A673 (cell line): Measurements from ENCODE around the gene FHIP1A. TPM values are rescaled to one million over a fixed set of nuclear protein-coding genes. Genes with fewer than 3 reads are reported as not detected.
"Not testable (repeated sequence)": the region's sequence is repeated elsewhere in the genome, so short reads cannot be mapped to it uniquely, and the experiment has no call there.

Experiments used
- BruUV-seq: library from RNA; stranded (reverse); fragments of 400-500 nt; replicated peaks from 2 replicates; lab custom pipeline; 2021; lab: Mats Ljungman, UMichigan
- CTCF ChIA-PET: fragments of 300-600 bp; sonication (Branson Sonifier 250); formaldehyde crosslinking; loops from one replicate; lab custom pipeline; 2022; ENCODE audit warnings: antibody characterized with exemption; lab: Charles Lee
- POLR2A ChIA-PET: fragments of 300-600 bp; sonication (Branson Sonifier 250); formaldehyde crosslinking; loops from one replicate; lab custom pipeline; 2022; ENCODE audit warnings: antibody characterized with exemption; ENCODE audit not compliant: low non-redundant PET; lab: Charles Lee
- DNase-seq: peaks from one replicate; pipeline ENCODE4 v3.0.0-alpha.2; 2015; ENCODE audit warnings: low spot score
- H3K27ac ChIP-seq: fragments of 200-600 bp; sonication (generic); 2 replicates; pipeline ENCODE4 v1.5.1; 2016; ENCODE audit warnings: mixed run types, low read depth, mild to moderate bottlenecking, mixed read lengths, antibody characterized with exemption, low read length; ENCODE audit not compliant: poor library complexity, severe bottlenecking
- H3K27me3 ChIP-seq: fragments of 200-600 bp; sonication (generic); replicated peaks from 2 replicates; pipeline ENCODE4 v1.6.1; 2017; ENCODE audit warnings: mixed run types, low read depth, mild to moderate bottlenecking, mixed read lengths, antibody characterized with exemption, low read length; ENCODE audit not compliant: insufficient read depth, poor library complexity
- H3K36me3 ChIP-seq: fragments of 200-600 bp; sonication (generic); 2 replicates; pipeline ENCODE4 v1.6.1; 2016; ENCODE audit warnings: mixed run types, mild to moderate bottlenecking, mixed read lengths, antibody characterized with exemption, low read length; ENCODE audit not compliant: insufficient read depth, poor library complexity, severe bottlenecking
- H3K4me1 ChIP-seq: fragments of 200-600 bp; sonication (generic); 2 replicates; pipeline ENCODE4 v1.6.1; 2017; ENCODE audit warnings: mixed run types, mild to moderate bottlenecking, mixed read lengths, antibody characterized with exemption, low read length; ENCODE audit not compliant: insufficient read depth, poor library complexity, severe bottlenecking
- H3K4me3 ChIP-seq: fragments of 200-600 bp; sonication (generic); 2 replicates; pipeline ENCODE4 v1.5.1; 2016; ENCODE audit warnings: low read depth, mixed run types, mild to moderate bottlenecking, mixed read lengths, low read length; ENCODE audit not compliant: poor library complexity, severe bottlenecking
- H3K9me3 ChIP-seq: fragments of 200-600 bp; sonication (generic); 2 replicates; pipeline ENCODE4 v1.6.1; 2016; ENCODE audit warnings: mixed run types, low read depth, mild to moderate bottlenecking, mixed read lengths, antibody characterized with exemption, low read length; ENCODE audit not compliant: poor library complexity, severe bottlenecking
- CTCF ChIP-seq: fragments of 300-800, 200-600 bp; sonication (generic); conservative IDR thresholded peaks from 2 replicates; pipeline ENCODE4 v1.5.1; 2017; ENCODE audit warnings: low read depth, mild to moderate bottlenecking, antibody characterized with exemption, low read length, moderate library complexity, mixed read lengths
- EZH2 ChIP-seq: fragments of 200-600 bp; sonication (generic); IDR thresholded peaks from 2 replicates; pipeline ENCODE4 v1.6.1; 2017; ENCODE audit warnings: borderline replicate concordance, low read depth, mild to moderate bottlenecking, mixed read lengths, antibody characterized with exemption, low read length; ENCODE audit not compliant: poor library complexity, severe bottlenecking
- intact Hi-C: fragments of 100-400 bp; cut with micrococcal nuclease; formaldehyde crosslinking; loops from one replicate; pipeline ENCODE4 v1.10.0; 2022; ENCODE audit not compliant: unreplicated experiment
- total RNA-seq: library from RNA; stranded (reverse); gene quantifications from 2 replicates; pipeline ENCODE4 v1.2.3, GENCODE V29; 2021

FHIP1A gene
- total RNA-seq, 1 experiment from 2014 or later, result 0.13 TPM

- TF ChIP-seq EZH2 (no peak), CTCF (no peak)
- ChIA-PET POLR2A (interaction anchor here (0.6 kb wide), 1 partner anchor 389 kb away, joined by 4 read pairs; no protein-coding TSS in a partner anchor), CTCF (no interaction called here)
- H3K36me3 ChIP-seq, result no peaks in the 10 kb centered on the region
- H3K9me3 ChIP-seq, result no peaks in the 10 kb centered on the region
- H3K4me3 ChIP-seq, result no peak overlapping the region
- no peaks in the 10 kb centered on the region for H3K27me3 ChIP-seq
- no peaks in the 10 kb centered on the region for H3K4me1 ChIP-seq
- H3K27ac ChIP-seq, result no peak overlapping the region
- intact Hi-C loops, result no loop called here
- no TSS peak for BruUV-seq
- no peak for DNase-seq
Observed at GRCh38 chr4:151389311-151389710, 19.7 kb upstream of the FHIP1A start.

DNA sequence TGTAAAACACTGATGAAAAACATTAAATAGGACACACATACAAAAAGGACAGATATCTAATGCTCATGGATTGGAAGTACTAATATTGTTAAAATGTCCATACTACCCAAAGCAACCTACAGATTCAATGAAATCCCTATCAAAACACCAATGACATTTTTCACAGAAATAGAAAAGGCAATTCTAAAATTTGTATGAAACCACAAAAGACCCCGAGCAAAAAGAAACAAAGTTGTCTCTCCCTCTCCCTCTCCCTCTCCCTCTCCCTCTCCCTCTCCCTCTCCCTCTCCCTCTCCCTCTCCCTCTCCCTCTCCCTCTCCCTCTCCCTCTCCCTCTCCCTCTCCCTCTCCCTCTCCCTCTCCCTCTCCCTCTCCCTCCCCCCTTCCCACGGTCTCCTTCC is 19.2 kb upstream of the FHIP1A start:
- H3K36me3 ChIP-seq, H3K4me1 ChIP-seq, H3K27ac ChIP-seq, intact Hi-C loops, BruUV-seq, DNase-seq, CTCF ChIA-PET, H3K27me3 ChIP-seq, H3K4me3 ChIP-seq, H3K9me3 ChIP-seq: not testable (repeated sequence)
- POLR2A ChIA-PET, result interaction anchor here (0.6 kb wide), 1 partner anchor 389 kb away, joined by 4 read pairs; no protein-coding TSS in a partner anchor

DNA sequence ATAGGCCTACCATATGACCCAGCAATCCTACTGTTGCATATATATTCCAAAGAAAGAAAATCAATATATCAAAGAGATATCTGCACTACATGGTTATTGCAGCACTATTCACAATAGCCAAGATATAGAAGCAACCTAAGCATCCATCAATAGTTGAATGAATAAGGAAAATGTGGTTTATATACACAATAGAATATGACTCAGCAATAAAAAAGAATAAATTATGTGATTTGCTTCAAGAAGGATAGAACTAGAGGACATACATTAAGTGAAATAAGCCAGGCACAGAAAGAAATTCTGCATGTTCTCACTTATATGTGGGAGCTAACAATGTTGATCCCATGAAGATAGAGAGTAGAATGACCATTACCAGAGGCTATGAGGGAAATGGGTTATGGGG is 13.1 kb upstream of the FHIP1A start:
- no peak for DNase-seq
- POLR2A ChIA-PET, result interaction anchor here (0.7 kb wide), 1 partner anchor 1434 kb away, joined by 3 read pairs; no protein-coding TSS in a partner anchor
- TF ChIP-seq EZH2 (no peak), CTCF (no peak)
- Histone ChIP-seq H3K27me3 (no peaks in the 10 kb centered on the region), H3K9me3 (no peaks in the 10 kb centered on the region), H3K4me1 (no peaks in the 10 kb centered on the region), H3K4me3 (no peak overlapping the region), H3K36me3 (no peaks in the 10 kb centered on the region), H3K27ac (no peak overlapping the region)
- CTCF ChIA-PET, result no interaction called here
- intact Hi-C loops, result no loop called here
- BruUV-seq, result no TSS peak

GRCh38 chr4:151400343-151400742 is 8.6 kb upstream of the FHIP1A start:
- H3K4me3 ChIP-seq, result no peak overlapping the region
- no TSS peak for BruUV-seq
- ChIA-PET POLR2A (no interaction called here), CTCF (no interaction called here)
- no peaks in the 10 kb centered on the region for H3K9me3 ChIP-seq
- H3K27me3 ChIP-seq, result no peaks in the 10 kb centered on the region
- no peaks in the 10 kb centered on the region for H3K4me1 ChIP-seq
- TF ChIP-seq CTCF, result no peak
- TF ChIP-seq EZH2, result no peak
- no peaks in the 10 kb centered on the region for H3K36me3 ChIP-seq
- H3K27ac ChIP-seq, result no peak overlapping the region
- DNase-seq, result no peak
- intact Hi-C loops, result no loop called here
